ENCODE measurements around the gene ACOX2.

ACOX2 gene

GRCh38 chr3:58568572-58569286 is 31.7 kb upstream of the ACOX2 start:
- Histone ChIP-seq H3K9me3 (ENCODE audit: low read length) (no peaks in the 10 kb centered on the region), H3F3A (ENCODE audit: insufficient read depth, low read length) (no peaks in the 10 kb centered on the region), H3K27me3 (ENCODE audit: insufficient read depth, low read length) (peaks cover 4% of the 10 kb centered on the region; the same call in 1 of the 2 replicates), H3K27ac (ENCODE audit: low read depth, low read length, poor library complexity, severe bottlenecking) (no peak overlapping the region), H3K4me1 (ENCODE audit: insufficient read depth, low read length, severe bottlenecking) (no peaks in the 10 kb centered on the region), H3K4me2 (ENCODE audit: low read length) (peak overlapping the region; percentile 25; the same call in 1 of the 2 replicates), H4K20me1 (ENCODE audit: insufficient read depth, low read length) (no peaks in the 10 kb centered on the region), H2AFZ (ENCODE audit: low read length) (no peak overlapping the region), H3K36me3 (ENCODE audit: insufficient read depth, low read length) (no peaks in the 10 kb centered on the region), H3K4me3 (ENCODE audit: low read depth, low read length, poor library complexity, severe bottlenecking) (no peak overlapping the region), H3K79me2 (ENCODE audit: insufficient read depth, low read length) (no peaks in the 10 kb centered on the region), H3K9ac (ENCODE audit: low read length) (no peak overlapping the region), H3K9me2 (ENCODE audit: low read depth, low read length) (no peaks in the 10 kb centered on the region)
- TF ChIP-seq, protein P1, sequence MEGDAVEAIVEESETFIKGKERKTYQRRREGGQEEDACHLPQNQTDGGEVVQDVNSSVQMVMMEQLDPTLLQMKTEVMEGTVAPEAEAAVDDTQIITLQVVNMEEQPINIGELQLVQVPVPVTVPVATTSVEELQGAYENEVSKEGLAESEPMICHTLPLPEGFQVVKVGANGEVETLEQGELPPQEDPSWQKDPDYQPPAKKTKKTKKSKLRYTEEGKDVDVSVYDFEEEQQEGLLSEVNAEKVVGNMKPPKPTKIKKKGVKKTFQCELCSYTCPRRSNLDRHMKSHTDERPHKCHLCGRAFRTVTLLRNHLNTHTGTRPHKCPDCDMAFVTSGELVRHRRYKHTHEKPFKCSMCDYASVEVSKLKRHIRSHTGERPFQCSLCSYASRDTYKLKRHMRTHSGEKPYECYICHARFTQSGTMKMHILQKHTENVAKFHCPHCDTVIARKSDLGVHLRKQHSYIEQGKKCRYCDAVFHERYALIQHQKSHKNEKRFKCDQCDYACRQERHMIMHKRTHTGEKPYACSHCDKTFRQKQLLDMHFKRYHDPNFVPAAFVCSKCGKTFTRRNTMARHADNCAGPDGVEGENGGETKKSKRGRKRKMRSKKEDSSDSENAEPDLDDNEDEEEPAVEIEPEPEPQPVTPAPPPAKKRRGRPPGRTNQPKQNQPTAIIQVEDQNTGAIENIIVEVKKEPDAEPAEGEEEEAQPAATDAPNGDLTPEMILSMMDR (IDR thresholded peaks at IDR 0.05; ENCODE audit: low read length): peak; percentile 85
- no peak for TF ChIP-seq EZH2 (IDR thresholded peaks at IDR 0.05; ENCODE audit: borderline replicate concordance, low read length)

- no peaks in the 10 kb centered on the region for H3F3A ChIP-seq (ENCODE audit: insufficient read depth, low read length)
- no peaks in the 10 kb centered on the region for H3K79me2 ChIP-seq (ENCODE audit: insufficient read depth, low read length)
- no peaks in the 10 kb centered on the region for H3K4me1 ChIP-seq (ENCODE audit: insufficient read depth, low read length, severe bottlenecking)
- H3K9ac ChIP-seq (ENCODE audit: low read length): no peak overlapping the region
- TF ChIP-seq, protein P1 (IDR thresholded peaks at IDR 0.05; ENCODE audit: low read length): no peak
- no peak for TF ChIP-seq EZH2 (IDR thresholded peaks at IDR 0.05; ENCODE audit: borderline replicate concordance, low read length)
- H2AFZ ChIP-seq (ENCODE audit: low read length): no peak overlapping the region
- no peak overlapping the region for H3K4me3 ChIP-seq (ENCODE audit: low read depth, low read length, poor library complexity, severe bottlenecking)
- H3K9me3 ChIP-seq (ENCODE audit: low read length): no peaks in the 10 kb centered on the region
- no peaks in the 10 kb centered on the region for H3K36me3 ChIP-seq (ENCODE audit: insufficient read depth, low read length)
- H3K27me3 ChIP-seq (ENCODE audit: insufficient read depth, low read length): peaks cover 4% of the 10 kb centered on the region; the same call in 1 of the 2 replicates
- no peaks in the 10 kb centered on the region for H4K20me1 ChIP-seq (ENCODE audit: insufficient read depth, low read length)
- H3K9me2 ChIP-seq (ENCODE audit: low read depth, low read length): no peaks in the 10 kb centered on the region
- H3K27ac ChIP-seq (ENCODE audit: low read depth, low read length, poor library complexity, severe bottlenecking): no peak overlapping the region
- no peak overlapping the region for H3K4me2 ChIP-seq (ENCODE audit: low read length)
Measured at GRCh38 chr3:58567251-58567515, 30.2 kb upstream of the ACOX2 start.

- Histone ChIP-seq H3K79me2 (ENCODE audit: insufficient read depth, low read length) (no peaks in the 10 kb centered on the region), H3K9ac (ENCODE audit: low read length) (no peak overlapping the region), H3K9me2 (ENCODE audit: low read depth, low read length) (no peaks in the 10 kb centered on the region), H3K36me3 (ENCODE audit: insufficient read depth, low read length) (no peaks in the 10 kb centered on the region), H2AFZ (ENCODE audit: low read length) (no peak overlapping the region), H3K27ac (ENCODE audit: low read depth, low read length, poor library complexity, severe bottlenecking) (no peak overlapping the region), H3K9me3 (ENCODE audit: low read length) (no peaks in the 10 kb centered on the region), H3F3A (ENCODE audit: insufficient read depth, low read length) (no peaks in the 10 kb centered on the region), H3K27me3 (ENCODE audit: insufficient read depth, low read length) (peaks cover 4% of the 10 kb centered on the region; the same call in 1 of the 2 replicates), H3K4me2 (ENCODE audit: low read length) (no peak overlapping the region), H4K20me1 (ENCODE audit: insufficient read depth, low read length) (no peaks in the 10 kb centered on the region), H3K4me3 (ENCODE audit: low read depth, low read length, poor library complexity, severe bottlenecking) (no peak overlapping the region), H3K4me1 (ENCODE audit: insufficient read depth, low read length, severe bottlenecking) (no peaks in the 10 kb centered on the region)
- no peak for TF ChIP-seq EZH2 (IDR thresholded peaks at IDR 0.05; ENCODE audit: borderline replicate concordance, low read length)
- TF ChIP-seq, protein P1 (IDR thresholded peaks at IDR 0.05; ENCODE audit: low read length): no peak
Measured at GRCh38 chr3:58566398-58567250, 29.6 kb upstream of the ACOX2 start.
